Measurements from ENCODE around the gene LRCOL1.

Gene LRCOL1

GRCh38 chr12:132610051-132610759 lies at the start of gene LRCOL1:
TSS of gene LRCOL1 (minus strand) at chr12:132610582. CDS start at chr12:132606251, 4,331 bp downstream.
- FAIRE-seq = no peak

DNA sequence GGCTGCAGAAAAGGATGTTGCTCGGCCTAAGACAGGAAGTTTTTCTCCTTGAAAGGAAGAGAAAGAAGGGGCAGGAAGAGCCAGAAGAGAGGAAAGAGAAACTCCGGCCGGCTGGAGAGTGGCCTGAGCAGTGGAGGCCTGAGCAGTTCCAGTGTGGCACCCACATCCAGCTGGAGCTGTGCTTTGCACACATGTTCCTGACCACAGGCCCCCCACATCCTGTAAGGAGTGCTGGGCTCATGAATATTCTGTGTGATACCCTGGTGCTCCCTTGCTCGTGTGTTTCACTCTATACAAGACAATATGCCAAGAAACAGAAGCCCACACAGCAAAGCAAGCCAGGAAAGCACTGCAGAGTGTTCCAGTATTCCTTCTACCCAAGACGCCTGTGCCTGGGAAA lies 49.7 kb upstream of the LRCOL1 start:
- no peak for FAIRE-seq

DNA sequence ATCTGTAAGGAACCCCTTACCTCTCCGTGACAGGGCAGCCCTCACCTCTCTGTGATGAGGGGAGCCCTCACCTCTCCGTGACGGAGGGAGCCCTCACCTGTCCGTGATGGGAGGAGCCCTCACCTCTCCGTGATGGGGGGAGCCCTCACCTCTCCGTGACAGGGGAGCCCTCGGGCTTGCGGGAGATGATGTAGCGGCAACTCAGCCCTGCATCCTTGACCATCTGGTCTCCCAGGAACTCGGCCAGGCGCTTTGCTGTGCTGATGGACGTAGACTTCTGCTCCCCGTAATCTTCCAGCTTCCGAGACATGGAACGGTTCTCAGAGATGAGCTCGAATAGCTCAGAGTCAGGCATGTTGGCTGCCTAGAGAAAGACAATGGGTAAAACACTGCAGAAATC lies 48.8 kb upstream of the LRCOL1 start:
- FAIRE-seq = no peak

GRCh38 chr12:132658149-132658894 lies 47.9 kb upstream of the LRCOL1 start:
- no peak for FAIRE-seq

- FAIRE-seq = no peak
Observed at GRCh38 chr12:132657004-132657727, 46.8 kb upstream of the LRCOL1 start.

- FAIRE-seq = no peak
Observed at GRCh38 chr12:132653567-132654290, 43.3 kb upstream of the LRCOL1 start.

GRCh38 chr12:132651444-132652100 lies 41.2 kb upstream of the LRCOL1 start:
- no peak for FAIRE-seq

- FAIRE-seq = no peak
Observed at GRCh38 chr12:132649226-132649945, 39.0 kb upstream of the LRCOL1 start.

- FAIRE-seq = no peak
Observed at GRCh38 chr12:132648616-132649225, 38.3 kb upstream of the LRCOL1 start.

DNA sequence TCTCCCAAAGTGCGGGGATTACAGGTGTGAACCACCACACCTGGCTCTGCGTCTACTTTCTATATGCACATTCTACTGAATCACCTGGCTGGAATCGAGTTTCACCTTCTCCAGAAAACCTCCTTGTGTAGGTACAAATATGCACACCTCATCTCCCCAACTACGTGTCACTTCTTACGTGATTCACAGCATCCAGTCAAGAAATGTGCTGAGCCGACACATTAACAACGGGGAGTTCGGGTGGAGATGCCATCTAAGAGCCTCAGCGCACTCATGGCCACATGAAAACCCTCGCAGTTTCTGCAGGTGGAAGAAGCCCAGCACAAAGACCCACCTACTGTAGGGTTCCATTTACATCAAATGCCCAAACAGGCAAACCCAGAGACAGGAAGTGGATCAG lies 37.5 kb upstream of the LRCOL1 start:
- FAIRE-seq = no peak

- FAIRE-seq = no peak
Observed at GRCh38 chr12:132646850-132647249, 36.5 kb upstream of the LRCOL1 start.

- no peak for FAIRE-seq
Observed at GRCh38 chr12:132642846-132643835, 32.8 kb upstream of the LRCOL1 start.

DNA sequence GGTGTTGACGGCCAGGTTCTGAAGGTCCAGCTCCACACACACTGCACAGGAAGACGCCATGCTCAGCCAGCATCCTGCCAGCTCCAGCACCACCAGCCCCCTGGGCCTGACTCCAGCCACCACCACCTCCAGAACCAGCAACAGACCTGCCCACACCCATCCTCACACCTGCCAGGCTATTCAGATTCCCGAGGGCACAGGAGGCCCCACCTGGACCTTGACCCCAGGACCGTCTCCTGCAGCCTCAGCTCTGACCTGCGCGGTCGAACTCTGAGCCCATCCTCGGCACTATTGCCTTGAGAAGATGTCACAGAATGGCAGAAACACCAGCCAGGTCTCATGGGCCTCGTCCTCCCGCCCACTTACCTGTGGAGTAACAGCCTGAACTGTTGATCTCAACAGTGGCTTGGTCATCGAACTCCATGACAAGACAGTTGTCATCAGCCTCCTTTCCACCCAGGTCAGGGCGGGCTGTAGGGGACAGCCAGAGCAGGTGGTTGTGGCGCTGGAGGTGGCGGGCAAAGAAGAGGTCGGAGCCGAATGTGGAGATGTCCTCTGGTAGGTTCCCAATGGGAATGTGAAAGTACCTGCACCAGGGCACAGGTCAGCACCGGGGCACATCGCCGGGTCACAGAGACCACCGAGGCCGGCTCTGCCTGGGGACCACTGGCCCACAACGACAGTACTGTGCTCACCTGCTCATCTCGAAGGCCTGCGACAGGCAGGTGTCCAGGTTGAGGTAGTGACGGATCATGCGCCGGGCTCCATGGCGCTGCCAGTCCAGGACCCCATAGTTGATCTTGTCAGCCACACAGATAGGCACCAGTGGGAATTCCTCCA lies 31.6 kb upstream of the LRCOL1 start:
- no peak for FAIRE-seq

- no peak for FAIRE-seq
Observed at GRCh38 chr12:132640936-132641335, 30.6 kb upstream of the LRCOL1 start.

DNA sequence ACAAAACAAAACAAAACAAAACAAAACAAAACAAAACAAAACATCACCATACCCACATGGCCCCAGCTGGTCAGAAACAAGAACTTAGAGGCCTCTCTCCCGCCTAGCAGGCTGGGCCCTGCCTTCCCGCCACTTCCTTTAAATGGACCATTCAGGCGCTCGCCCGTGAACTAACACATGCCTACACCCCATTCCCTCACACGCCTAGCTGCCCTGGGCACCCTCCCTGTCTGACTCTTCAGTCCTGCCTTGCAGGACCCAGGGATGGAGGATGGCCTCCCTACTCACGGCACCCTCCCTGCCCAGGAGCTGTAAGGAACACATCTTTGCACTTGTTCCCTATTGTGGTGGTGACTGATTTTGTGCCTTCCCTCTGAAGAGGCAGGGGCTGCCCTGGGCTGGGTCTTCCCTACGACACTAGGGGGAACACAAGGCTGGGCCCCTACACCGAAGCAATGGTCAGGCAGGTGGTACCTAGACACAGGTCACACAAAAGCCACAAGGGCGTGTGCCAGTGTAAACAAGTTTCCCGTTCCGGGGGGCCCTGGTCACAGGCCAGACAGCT lies 29.7 kb upstream of the LRCOL1 start:
- no peak for FAIRE-seq

DNA sequence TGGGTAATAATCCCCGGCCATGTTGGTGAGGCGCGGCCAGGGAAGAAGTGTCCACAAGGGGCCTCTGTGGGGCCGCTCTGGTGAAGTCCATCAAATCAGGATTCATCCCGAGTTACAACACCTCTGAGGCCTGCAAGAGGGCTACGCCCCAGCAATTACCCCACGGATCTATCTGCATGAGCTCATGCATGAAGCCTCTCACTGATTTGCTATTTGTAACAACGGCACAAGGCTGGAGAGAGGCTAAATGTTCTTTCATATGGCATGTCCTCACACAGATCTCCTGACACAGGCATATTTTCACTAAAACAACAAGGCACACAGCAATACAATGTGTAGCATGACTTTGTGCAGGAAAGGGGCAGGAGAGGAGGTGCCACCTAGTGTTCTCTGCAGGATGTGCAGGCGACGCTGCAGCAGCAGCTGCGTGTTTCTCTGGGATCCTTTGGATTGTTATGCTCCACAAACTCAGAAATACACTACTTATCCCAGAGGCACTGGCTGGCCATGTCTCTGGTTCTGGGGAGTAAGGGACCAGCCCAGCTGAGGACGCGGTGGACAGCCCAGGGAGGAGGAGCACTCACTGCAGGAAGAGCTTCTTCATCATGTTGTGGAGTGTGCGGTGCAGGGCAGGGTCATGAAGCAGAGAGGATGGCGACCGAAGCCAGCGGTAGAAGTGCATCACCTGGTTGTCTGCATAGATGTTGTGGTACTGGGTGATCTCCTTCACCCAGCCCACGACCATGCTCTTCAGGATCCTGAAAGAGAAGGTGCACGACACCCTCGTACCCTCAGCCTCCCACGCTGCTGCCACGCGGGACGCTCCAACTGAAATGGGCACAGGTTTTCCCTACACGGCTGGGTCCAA lies 28.4 kb upstream of the LRCOL1 start:
- FAIRE-seq = no peak

- FAIRE-seq = no peak
Observed at GRCh38 chr12:132637811-132638210, 27.4 kb upstream of the LRCOL1 start.

Measured in A204.1 (cell line).